OCI-LY1 (cell line): ENCODE results near the gene PBRM1.

ENCODE experiments used
- CTCF ChIP-seq: fragments of 200-600 bp; sonication (generic), shearing (Covaris generic); IDR thresholded peaks from 2 replicates; pipeline ENCODE4 v1.5.1; 2017; ENCODE audit warnings: mild to moderate bottlenecking, antibody characterized with exemption, low read length, moderate library complexity, mixed read lengths
- EZH2 ChIP-seq: fragments of 200-600 bp; sonication (generic), shearing (Covaris generic); IDR thresholded peaks from 2 replicates; pipeline ENCODE4 v1.8.0; 2017; ENCODE audit warnings: borderline replicate concordance, mixed run types, mild to moderate bottlenecking, antibody characterized with exemption, low read length, moderate library complexity, mixed read lengths

GRCh38 chr3:52719618-52720017 lies 33.9 kb upstream of the PBRM1 start:
- TF ChIP-seq CTCF: no peak
- TF ChIP-seq EZH2: no peak
